Cerebellar cortex (tissue), 1 donor: ENCODE results near the gene GPM6B.
"Not testable (repeated sequence)": the region's sequence is repeated elsewhere in the genome, so short reads cannot be mapped to it uniquely, and the experiment has no call there.

Source experiments
- DNase-seq: peaks from one replicate; pipeline ENCODE4 v3.0.0-alpha.2; 2015; ENCODE audit warnings: low spot score

Gene GPM6B

GRCh38 chrX:13726583-13726982, 90.3 kb downstream of the GPM6B start:
- not testable (repeated sequence) for DNase-seq

GRCh38 chrX:13724878-13725277, 92.0 kb downstream of the GPM6B start:
- not testable (repeated sequence) for DNase-seq

GRCh38 chrX:13721819-13722519, 94.9 kb downstream of the GPM6B start:
- DNase-seq = no peak

- DNase-seq = no peak
Observed at GRCh38 chrX:13721371-13721770, 95.5 kb downstream of the GPM6B start.
